DMS 273 treated with DMSO at 0.1 percent for 48 hours (cell line): ENCODE measurements around the gene RRAS2.
"Not testable (repeated sequence)": the region's sequence is repeated elsewhere in the genome, so short reads cannot be mapped to it uniquely, and the experiment has no call there.

Experiments
- DNase-seq: peaks from one replicate; lab custom pipeline; 2025; lab: John Stamatoyannopoulos, UW

RRAS2 gene

GRCh38 chr11:14258221-14258935 lies 100.6 kb downstream of the RRAS2 start:
- DNase-seq: no peak

- DNase-seq: no peak
Observed at GRCh38 chr11:14255238-14255534, 103.8 kb downstream of the RRAS2 start.

- no peak for DNase-seq
Observed at GRCh38 chr11:14254533-14255237, 104.3 kb downstream of the RRAS2 start.

GRCh38 chr11:14253840-14254239 lies 105.1 kb downstream of the RRAS2 start:
- no peak for DNase-seq

- DNase-seq: peak; percentile 7
Observed at GRCh38 chr11:14253421-14253820, 105.6 kb downstream of the RRAS2 start.

- not testable (repeated sequence) for DNase-seq
Observed at GRCh38 chr11:14252501-14252900, 106.5 kb downstream of the RRAS2 start.

- DNase-seq: no peak
Observed at GRCh38 chr11:14251754-14252153, 107.2 kb downstream of the RRAS2 start.

- no peak for DNase-seq
Observed at GRCh38 chr11:14249121-14249963, 109.6 kb downstream of the RRAS2 start.

- DNase-seq: no peak
Observed at GRCh38 chr11:14248580-14248981, 110.4 kb downstream of the RRAS2 start.

GRCh38 chr11:14245444-14245843 lies 113.5 kb downstream of the RRAS2 start:
- no peak for DNase-seq

- DNase-seq: no peak
Observed at GRCh38 chr11:14244926-14245325, 114.1 kb downstream of the RRAS2 start.

- no peak for DNase-seq
Observed at GRCh38 chr11:14242733-14243132, 116.2 kb downstream of the RRAS2 start.

GRCh38 chr11:14242187-14242586 lies 116.8 kb downstream of the RRAS2 start:
- no peak for DNase-seq

- DNase-seq: no peak
Observed at GRCh38 chr11:14240951-14241350, 118.0 kb downstream of the RRAS2 start.

- no peak for DNase-seq
Observed at GRCh38 chr11:14240221-14240620, 118.8 kb downstream of the RRAS2 start.

GRCh38 chr11:14237444-14237961 lies 121.5 kb downstream of the RRAS2 start:
- DNase-seq: no peak

GRCh38 chr11:14235701-14236100 lies 123.3 kb downstream of the RRAS2 start:
- no peak for DNase-seq

- DNase-seq: no peak
Observed at GRCh38 chr11:14234446-14234845, 124.5 kb downstream of the RRAS2 start.

- DNase-seq: no peak
Observed at GRCh38 chr11:14232652-14233051, 126.3 kb downstream of the RRAS2 start.

- no peak for DNase-seq
Observed at GRCh38 chr11:14230407-14230806, 128.6 kb downstream of the RRAS2 start.

- no peak for DNase-seq
Observed at GRCh38 chr11:14229472-14229871, 129.5 kb downstream of the RRAS2 start.

- DNase-seq: no peak
Observed at GRCh38 chr11:14228356-14228755, 130.6 kb downstream of the RRAS2 start.
